Stimulated activated CD4-positive, alpha-beta T cell treated with anti-CD3 and anti-CD28 coated beads, Interleukin-15, amount 100 ng/mL, for 24 hours (primary cell): ENCODE results near the gene TDRKH.

ENCODE experiments used
- DNase-seq: peaks from one replicate; pipeline ENCODE4 v3.0.0-alpha.2; 2020

The TDRKH gene

DNA sequence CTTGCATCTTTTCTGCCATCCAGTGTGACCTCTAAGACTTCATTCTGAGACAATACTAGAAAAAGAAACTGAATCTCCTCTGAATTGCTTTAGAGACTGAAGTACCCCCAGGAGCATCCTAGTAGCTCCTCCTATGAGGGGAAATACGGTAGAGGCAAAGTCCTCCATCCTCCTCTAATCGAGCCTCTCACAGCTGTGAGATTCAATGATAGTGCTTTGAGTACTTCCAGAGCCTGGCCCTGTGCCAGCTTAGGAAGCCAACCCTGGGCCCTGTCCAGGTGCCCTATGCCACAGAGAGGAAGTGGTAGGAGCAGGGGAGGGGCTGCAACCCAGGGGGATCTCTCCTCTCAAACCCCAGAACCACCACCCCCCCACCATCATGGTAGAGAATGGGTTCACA lies 30.6 kb upstream of the TDRKH start:
- no peak for DNase-seq

GRCh38 chr1:151819976-151820623 lies 29.8 kb upstream of the TDRKH start:
- peak; percentile 53 for DNase-seq

DNA sequence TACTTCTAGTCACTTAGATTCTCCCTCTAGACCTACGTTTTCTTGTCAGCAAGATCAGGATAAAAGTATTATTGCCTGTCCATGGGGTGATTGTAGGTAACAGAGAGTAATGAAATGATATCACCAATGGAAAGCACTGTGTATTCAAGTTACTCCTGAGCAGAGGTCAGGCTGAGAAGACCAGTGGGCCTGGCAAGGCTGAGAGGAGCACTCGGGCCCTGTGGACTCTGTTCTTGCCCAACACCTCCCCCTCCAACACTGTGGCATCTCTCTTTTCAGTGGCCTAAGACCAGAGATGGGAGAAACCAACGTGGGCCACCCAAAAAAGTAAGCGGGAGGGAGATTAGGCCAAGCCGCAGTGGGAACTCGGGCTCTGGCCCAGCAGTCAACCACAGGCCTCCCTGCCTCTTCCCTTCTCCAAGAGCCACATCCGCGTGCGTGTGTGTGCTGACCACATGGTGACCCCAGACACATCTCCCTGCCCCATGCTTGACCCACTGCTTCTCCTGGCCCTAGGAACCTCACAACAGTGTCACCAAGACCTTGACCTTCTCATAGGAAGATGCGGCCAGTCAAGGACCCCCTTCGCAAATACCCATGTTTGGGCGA lies 29.0 kb upstream of the TDRKH start:
- no peak for DNase-seq

- DNase-seq: no peak
Observed at GRCh38 chr1:151817353-151817730, 27.0 kb upstream of the TDRKH start.

- DNase-seq: no peak
Observed at GRCh38 chr1:151816548-151817352, 26.4 kb upstream of the TDRKH start.

GRCh38 chr1:151815716-151816327 lies 25.5 kb upstream of the TDRKH start:
- DNase-seq: no peak

GRCh38 chr1:151814971-151815545 lies 24.8 kb upstream of the TDRKH start:
- DNase-seq: no peak

DNA sequence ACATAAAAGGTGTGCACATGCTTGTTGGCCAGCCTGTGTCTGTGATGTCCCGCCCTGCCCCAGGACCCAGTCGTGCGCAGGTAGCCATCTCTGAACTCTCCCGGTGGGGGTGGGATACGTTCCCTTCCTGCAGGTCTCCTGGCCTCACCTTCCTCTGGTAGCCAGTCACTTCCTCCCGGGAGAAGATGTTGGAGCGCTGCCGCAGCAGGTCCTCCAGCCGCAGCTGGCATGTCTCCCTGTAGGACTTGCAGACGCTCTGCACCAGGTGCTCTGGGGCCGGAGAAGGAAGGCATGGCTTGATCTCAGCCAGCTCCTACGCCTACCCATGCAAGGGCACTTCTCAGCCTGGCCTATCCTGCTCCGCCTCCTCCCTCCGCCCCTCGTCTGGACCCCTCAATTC lies 24.1 kb upstream of the TDRKH start:
- DNase-seq: no peak

- DNase-seq: no peak
Observed at GRCh38 chr1:151813271-151813977, 23.1 kb upstream of the TDRKH start.

DNA sequence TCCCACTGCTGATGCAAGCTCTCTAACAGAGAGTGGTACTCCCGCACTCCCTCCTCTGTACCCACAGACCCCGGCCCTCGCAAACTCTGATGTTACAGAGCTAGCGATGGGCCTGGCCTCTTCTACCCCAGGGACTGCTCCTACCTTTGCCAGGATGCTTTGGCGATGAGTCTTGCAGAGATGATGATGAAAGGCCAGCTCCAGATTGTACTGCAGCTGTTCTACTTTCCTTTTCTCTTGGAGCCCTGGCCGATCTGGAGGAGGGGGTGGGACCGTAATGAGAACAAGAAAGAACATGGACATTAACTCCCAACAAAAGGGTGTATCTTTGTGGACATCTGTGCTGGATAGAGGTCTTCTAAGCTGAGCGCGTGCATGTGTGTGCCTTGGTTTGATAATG lies 20.9 kb upstream of the TDRKH start:
- DNase-seq: no peak

DNA sequence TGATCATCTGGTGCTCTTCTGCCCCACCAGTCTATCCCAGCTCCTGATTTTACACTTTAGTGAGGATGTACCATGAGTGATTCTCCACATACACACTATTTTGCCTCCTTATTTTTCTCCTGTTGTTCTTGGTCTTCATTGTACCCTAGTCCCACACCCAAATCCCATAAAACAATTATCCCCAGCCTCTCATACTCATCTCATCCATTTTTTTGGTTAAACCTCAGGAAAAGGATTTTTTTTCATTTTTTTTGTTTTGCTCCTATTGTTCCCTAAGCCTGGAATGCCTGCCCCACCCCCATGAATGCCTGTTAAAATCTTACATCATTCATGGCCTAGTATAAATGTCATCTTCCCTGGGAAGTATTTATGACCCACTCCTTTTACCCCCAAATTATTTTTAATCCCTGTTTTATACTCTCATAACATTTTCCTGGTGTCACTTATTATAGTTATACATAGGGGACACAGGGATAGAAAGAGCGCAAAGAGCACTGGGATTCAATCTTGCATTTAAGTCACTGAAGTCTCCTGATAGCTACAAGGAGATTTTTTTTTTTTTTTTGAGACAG lies 19.8 kb upstream of the TDRKH start:
- no peak for DNase-seq

GRCh38 chr1:151809290-151809984 lies 19.1 kb upstream of the TDRKH start:
- DNase-seq: no peak

GRCh38 chr1:151807766-151808165 lies 17.5 kb upstream of the TDRKH start:
- DNase-seq: no peak

- DNase-seq: no peak
Observed at GRCh38 chr1:151807131-151807530, 16.8 kb upstream of the TDRKH start.

GRCh38 chr1:151806170-151806569 lies 15.9 kb upstream of the TDRKH start:
- no peak for DNase-seq

GRCh38 chr1:151805066-151805820 lies 14.9 kb upstream of the TDRKH start, which contains the start of gene LINGO4:
TSS of gene LINGO4 (minus strand) at chr1:151805419. CDS start at chr1:151802704, 2,715 bp downstream.
- no peak for DNase-seq

DNA sequence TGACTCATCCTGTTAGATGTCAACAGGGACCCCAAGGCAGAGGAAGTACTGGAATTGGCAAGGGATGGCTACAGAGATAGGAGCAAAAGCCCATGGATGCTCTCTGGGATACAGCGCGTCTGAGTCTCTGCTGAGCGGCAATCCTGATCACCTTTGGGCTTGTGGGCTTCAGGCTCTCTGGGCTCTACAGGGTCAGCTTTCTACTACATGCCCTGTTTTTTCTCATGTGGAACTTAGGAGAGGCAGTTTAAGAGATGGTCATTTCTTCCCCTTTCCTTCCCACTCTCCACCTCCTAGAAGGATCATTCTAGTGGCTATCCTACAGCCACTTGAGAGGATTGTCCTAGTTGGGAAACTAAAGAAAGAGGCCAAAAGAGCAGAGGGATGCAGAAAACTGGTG lies 13.6 kb upstream of the TDRKH start:
- DNase-seq: no peak

DNA sequence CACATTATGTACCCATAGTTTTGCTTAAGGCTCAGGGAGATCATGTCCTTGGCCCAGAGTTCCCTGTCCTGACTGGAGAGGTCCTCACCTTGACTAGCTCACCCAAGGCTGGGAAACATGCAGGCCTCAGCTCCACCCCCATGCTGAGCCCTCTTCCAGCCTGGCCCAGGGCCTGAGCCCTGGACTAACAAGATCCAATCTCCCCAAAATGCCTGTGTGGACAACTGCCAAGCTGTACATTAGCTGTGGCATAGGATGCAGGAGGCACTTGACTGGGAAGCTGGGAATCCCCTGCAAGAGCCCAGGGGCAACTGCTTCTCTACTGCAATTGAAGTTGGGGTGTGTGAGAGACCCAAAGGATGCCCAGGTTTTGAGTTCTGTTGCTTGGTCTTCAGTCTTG lies 12.9 kb upstream of the TDRKH start:
- no peak for DNase-seq

GRCh38 chr1:151802372-151802771 lies 12.1 kb upstream of the TDRKH start:
- DNase-seq: no peak

- no peak for DNase-seq
Observed at GRCh38 chr1:151801846-151802245, 11.5 kb upstream of the TDRKH start.

DNA sequence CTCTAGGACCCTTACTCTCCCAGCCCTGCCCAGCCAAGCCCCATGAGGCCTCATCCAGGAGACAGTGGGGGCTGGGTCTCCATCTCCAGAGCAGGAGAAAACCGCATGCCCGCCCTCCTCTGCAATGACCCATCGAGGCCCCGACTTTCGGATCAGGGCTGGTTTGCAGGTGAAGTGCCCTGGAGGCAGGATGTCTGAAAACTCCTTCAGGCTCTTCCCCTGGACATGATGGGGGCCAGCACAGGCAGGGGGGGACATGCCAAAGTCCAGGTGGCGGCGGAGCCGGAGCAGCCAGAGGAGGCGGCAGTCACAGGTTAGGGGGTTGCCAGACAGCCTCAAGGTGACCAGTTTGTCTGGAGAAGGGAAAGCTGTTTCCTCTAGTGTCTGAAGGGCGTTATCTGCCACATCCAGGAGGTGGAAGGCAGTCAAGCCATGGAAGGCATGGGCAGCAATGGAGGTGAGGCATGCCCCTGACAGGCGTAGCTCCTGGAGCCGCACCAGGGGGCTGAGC lies 11.1 kb upstream of the TDRKH start:
- no peak for DNase-seq
